ENCODE measurements around the gene PAX5. TPM values are rescaled to one million over a fixed set of nuclear protein-coding genes. Genes with fewer than 3 reads are reported as not detected.

The PAX5 gene
- total and polyA plus RNA-seq, 2 of the 13 experiments (the other 11 are each of a cell fraction or from before 2014, with no cell fraction given): not detected

DNA sequence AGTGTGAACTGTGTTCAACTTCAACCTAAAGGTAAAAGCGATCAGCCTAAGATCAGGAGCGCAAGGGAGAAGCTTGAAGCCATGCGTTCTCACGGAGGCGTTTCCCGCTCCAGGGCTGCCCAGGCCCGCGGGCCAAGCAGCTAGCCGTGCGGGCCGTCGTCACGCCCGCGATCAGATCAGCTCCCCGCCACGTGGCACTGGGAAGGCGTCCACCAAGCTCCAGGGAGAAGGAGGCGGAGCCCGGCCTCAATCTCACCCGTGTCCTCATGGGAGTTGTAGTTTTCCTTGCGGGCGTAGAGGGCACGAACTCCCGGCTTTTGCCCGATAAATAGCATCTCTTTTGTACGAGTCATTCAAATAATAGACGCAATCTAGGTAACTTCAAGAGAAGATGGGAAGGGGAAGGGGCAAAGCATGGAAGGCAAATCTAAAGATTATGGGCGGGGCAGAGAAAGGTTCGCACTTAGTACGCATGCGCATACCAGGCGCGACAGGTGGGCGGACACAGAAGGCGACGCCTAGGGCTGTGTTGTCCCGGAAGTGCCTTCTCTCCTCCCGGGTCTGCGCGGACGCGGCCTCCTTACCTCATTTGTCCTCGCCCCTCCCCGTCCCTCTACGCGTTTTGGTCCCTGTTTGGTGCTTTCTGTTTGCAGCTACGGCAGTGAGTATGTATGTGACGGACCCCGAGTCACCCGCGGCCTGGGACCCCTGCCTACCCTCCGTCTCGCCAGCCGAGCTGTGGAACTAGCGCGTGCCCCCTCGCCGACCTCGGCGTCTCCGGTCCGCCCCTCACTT is 45.5 kb upstream of the PAX5 start (continued):
- peak; percentile 100 for TF ChIP-seq ARID2 (CRISPR knock-in tag; IDR thresholded peaks at IDR 0.05; ENCODE audit: borderline replicate concordance)
- peak; percentile 89 for TF ChIP-seq IRF2 (CRISPR knock-in tag; IDR thresholded peaks at IDR 0.05)
- TF ChIP-seq ZNF589 (CRISPR knock-in tag; conservative IDR thresholded peaks at IDR 0.05): peak; percentile 98
- TF ChIP-seq, protein P1, sequence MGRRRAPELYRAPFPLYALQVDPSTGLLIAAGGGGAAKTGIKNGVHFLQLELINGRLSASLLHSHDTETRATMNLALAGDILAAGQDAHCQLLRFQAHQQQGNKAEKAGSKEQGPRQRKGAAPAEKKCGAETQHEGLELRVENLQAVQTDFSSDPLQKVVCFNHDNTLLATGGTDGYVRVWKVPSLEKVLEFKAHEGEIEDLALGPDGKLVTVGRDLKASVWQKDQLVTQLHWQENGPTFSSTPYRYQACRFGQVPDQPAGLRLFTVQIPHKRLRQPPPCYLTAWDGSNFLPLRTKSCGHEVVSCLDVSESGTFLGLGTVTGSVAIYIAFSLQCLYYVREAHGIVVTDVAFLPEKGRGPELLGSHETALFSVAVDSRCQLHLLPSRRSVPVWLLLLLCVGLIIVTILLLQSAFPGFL (CRISPR knock-in tag; IDR thresholded peaks at IDR 0.05): peak; percentile 71; the same call in 1 of the 2 replicates
- no peak; the same call in 1 of the 2 replicates for TF ChIP-seq CHD2 (IDR thresholded peaks at IDR 0.05; ENCODE audit: low read depth, low read length)
- TF ChIP-seq KLF13 (CRISPR knock-in tag; IDR thresholded peaks at IDR 0.05): peak; percentile 97; the same call in 1 of the 2 replicates
- TF ChIP-seq ZNF235 (CRISPR knock-in tag; IDR thresholded peaks at IDR 0.05; ENCODE audit: borderline replicate concordance): peak; percentile 98
- TF ChIP-seq, protein P2, sequence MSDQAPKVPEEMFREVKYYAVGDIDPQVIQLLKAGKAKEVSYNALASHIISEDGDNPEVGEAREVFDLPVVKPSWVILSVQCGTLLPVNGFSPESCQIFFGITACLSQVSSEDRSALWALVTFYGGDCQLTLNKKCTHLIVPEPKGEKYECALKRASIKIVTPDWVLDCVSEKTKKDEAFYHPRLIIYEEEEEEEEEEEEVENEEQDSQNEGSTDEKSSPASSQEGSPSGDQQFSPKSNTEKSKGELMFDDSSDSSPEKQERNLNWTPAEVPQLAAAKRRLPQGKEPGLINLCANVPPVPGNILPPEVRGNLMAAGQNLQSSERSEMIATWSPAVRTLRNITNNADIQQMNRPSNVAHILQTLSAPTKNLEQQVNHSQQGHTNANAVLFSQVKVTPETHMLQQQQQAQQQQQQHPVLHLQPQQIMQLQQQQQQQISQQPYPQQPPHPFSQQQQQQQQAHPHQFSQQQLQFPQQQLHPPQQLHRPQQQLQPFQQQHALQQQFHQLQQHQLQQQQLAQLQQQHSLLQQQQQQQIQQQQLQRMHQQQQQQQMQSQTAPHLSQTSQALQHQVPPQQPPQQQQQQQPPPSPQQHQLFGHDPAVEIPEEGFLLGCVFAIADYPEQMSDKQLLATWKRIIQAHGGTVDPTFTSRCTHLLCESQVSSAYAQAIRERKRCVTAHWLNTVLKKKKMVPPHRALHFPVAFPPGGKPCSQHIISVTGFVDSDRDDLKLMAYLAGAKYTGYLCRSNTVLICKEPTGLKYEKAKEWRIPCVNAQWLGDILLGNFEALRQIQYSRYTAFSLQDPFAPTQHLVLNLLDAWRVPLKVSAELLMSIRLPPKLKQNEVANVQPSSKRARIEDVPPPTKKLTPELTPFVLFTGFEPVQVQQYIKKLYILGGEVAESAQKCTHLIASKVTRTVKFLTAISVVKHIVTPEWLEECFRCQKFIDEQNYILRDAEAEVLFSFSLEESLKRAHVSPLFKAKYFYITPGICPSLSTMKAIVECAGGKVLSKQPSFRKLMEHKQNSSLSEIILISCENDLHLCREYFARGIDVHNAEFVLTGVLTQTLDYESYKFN (CRISPR knock-in tag; conservative IDR thresholded peaks at IDR 0.05): peak; percentile 49; the same call in 1 of the 2 replicates
- no peak for TF ChIP-seq SOX6 (IDR thresholded peaks at IDR 0.05)
- peak; percentile 73 for TF ChIP-seq SOX6 (CRISPR knock-in tag; IDR thresholded peaks at IDR 0.05)
- peak; percentile 48; the same call in 1 of the 2 replicates for TF ChIP-seq BRD4 (CRISPR knock-in tag; IDR thresholded peaks at IDR 0.05)
- TF ChIP-seq, protein P3, sequence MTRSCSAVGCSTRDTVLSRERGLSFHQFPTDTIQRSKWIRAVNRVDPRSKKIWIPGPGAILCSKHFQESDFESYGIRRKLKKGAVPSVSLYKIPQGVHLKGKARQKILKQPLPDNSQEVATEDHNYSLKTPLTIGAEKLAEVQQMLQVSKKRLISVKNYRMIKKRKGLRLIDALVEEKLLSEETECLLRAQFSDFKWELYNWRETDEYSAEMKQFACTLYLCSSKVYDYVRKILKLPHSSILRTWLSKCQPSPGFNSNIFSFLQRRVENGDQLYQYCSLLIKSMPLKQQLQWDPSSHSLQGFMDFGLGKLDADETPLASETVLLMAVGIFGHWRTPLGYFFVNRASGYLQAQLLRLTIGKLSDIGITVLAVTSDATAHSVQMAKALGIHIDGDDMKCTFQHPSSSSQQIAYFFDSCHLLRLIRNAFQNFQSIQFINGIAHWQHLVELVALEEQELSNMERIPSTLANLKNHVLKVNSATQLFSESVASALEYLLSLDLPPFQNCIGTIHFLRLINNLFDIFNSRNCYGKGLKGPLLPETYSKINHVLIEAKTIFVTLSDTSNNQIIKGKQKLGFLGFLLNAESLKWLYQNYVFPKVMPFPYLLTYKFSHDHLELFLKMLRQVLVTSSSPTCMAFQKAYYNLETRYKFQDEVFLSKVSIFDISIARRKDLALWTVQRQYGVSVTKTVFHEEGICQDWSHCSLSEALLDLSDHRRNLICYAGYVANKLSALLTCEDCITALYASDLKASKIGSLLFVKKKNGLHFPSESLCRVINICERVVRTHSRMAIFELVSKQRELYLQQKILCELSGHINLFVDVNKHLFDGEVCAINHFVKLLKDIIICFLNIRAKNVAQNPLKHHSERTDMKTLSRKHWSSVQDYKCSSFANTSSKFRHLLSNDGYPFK (CRISPR knock-in tag; IDR thresholded peaks at IDR 0.05; ENCODE audit: borderline replicate concordance): peak; percentile 80
- TF ChIP-seq, protein P4, sequence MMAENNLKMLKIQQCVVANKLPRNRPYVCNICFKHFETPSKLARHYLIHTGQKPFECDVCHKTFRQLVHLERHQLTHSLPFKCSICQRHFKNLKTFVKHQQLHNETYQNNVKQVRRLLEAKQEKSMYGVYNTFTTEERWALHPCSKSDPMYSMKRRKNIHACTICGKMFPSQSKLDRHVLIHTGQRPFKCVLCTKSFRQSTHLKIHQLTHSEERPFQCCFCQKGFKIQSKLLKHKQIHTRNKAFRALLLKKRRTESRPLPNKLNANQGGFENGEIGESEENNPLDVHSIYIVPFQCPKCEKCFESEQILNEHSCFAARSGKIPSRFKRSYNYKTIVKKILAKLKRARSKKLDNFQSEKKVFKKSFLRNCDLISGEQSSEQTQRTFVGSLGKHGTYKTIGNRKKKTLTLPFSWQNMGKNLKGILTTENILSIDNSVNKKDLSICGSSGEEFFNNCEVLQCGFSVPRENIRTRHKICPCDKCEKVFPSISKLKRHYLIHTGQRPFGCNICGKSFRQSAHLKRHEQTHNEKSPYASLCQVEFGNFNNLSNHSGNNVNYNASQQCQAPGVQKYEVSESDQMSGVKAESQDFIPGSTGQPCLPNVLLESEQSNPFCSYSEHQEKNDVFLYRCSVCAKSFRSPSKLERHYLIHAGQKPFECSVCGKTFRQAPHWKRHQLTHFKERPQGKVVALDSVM (CRISPR knock-in tag; IDR thresholded peaks at IDR 0.05): peak; percentile 38; the same call in 1 of the 2 replicates
- TF ChIP-seq HMGA1 (CRISPR knock-in tag; conservative IDR thresholded peaks at IDR 0.05): no peak
- no peak for TF ChIP-seq ZNF33A (CRISPR knock-in tag; IDR thresholded peaks at IDR 0.05; ENCODE audit: borderline replicate concordance)
- TF ChIP-seq FOXK2 (IDR thresholded peaks at IDR 0.05): peak; percentile 73
- TF ChIP-seq ZNF17 (CRISPR knock-in tag; IDR thresholded peaks at IDR 0.05): 0 out of 2 replicates have a peak, but pooled peaks have one; percentile 66
- peak; percentile 73 for TF ChIP-seq BCL6 (CRISPR knock-in tag; IDR thresholded peaks at IDR 0.05)
- peak; percentile 98 for TF ChIP-seq NR1H2 (CRISPR knock-in tag; IDR thresholded peaks at IDR 0.05; ENCODE audit: borderline replicate concordance, low read depth)
- TF ChIP-seq FOXA1 (IDR thresholded peaks at IDR 0.05): no peak
- TF ChIP-seq FOXA1 (CRISPR knock-in tag; IDR thresholded peaks at IDR 0.05): peak; percentile 35; the same call in 1 of the 2 replicates

All from HepG2 (cell line).